ENCODE results near the gene PCBP1. TPM values are rescaled to one million over a fixed set of nuclear protein-coding genes. Genes with fewer than 3 reads are reported as not detected.

The PCBP1 gene
- total RNA-seq, 1 experiment from 2014 or later = 276 TPM

- in situ Hi-C loops (cut with HindIII; ENCODE audit: low pct_unique_long_range_greater_than_20kb, low sequenced_read_pairs) (no loop called here), intact Hi-C loops (cut with micrococcal nuclease; ENCODE audit: unreplicated experiment) (no loop called here)
- H3K27me3 ChIP-seq (ENCODE audit: control insufficient read depth, insufficient read depth, low read length) = no peaks in the 10 kb centered on the region
- peaks cover 45% of the 10 kb centered on the region for H3K4me1 ChIP-seq (ENCODE audit: control insufficient read depth, insufficient read depth, low read length)
- ATAC-seq (peak; percentile 81), DNase-seq (ENCODE audit: low read depth, low spot score) (no peak)
- H3K27ac ChIP-seq (ENCODE audit: low read length) = peak overlapping the region; percentile 96
- H3K36me3 ChIP-seq (ENCODE audit: control insufficient read depth, insufficient read depth, low read length) = no peaks in the 10 kb centered on the region
- no peaks in the 10 kb centered on the region for H3K9me3 ChIP-seq (ENCODE audit: control insufficient read depth, insufficient read depth, low read depth, low read length)
- ChIA-PET POLR2A (no interaction called here), CTCF (no interaction called here)
- peak overlapping the region; percentile 35 to 56 for H3K4me3 ChIP-seq (ENCODE audit: low read depth in 2 of 2, low read length in 2 of 2)
- TF ChIP-seq TCF7L2 (IDR thresholded peaks at IDR 0.05; ENCODE audit: low read depth, low read length) = no peak
- no peak for TF ChIP-seq SIN3A (IDR thresholded peaks at IDR 0.05; ENCODE audit: borderline replicate concordance, insufficient read depth, low read depth, low read length)
- no peak; the same call in 1 of the 2 replicates for TF ChIP-seq POLR2AphosphoS5 (IDR thresholded peaks at IDR 0.05; ENCODE audit: low read depth, low read length)
- no peak for TF ChIP-seq CTCF (IDR thresholded peaks at IDR 0.05)
- TF ChIP-seq, protein P1, sequence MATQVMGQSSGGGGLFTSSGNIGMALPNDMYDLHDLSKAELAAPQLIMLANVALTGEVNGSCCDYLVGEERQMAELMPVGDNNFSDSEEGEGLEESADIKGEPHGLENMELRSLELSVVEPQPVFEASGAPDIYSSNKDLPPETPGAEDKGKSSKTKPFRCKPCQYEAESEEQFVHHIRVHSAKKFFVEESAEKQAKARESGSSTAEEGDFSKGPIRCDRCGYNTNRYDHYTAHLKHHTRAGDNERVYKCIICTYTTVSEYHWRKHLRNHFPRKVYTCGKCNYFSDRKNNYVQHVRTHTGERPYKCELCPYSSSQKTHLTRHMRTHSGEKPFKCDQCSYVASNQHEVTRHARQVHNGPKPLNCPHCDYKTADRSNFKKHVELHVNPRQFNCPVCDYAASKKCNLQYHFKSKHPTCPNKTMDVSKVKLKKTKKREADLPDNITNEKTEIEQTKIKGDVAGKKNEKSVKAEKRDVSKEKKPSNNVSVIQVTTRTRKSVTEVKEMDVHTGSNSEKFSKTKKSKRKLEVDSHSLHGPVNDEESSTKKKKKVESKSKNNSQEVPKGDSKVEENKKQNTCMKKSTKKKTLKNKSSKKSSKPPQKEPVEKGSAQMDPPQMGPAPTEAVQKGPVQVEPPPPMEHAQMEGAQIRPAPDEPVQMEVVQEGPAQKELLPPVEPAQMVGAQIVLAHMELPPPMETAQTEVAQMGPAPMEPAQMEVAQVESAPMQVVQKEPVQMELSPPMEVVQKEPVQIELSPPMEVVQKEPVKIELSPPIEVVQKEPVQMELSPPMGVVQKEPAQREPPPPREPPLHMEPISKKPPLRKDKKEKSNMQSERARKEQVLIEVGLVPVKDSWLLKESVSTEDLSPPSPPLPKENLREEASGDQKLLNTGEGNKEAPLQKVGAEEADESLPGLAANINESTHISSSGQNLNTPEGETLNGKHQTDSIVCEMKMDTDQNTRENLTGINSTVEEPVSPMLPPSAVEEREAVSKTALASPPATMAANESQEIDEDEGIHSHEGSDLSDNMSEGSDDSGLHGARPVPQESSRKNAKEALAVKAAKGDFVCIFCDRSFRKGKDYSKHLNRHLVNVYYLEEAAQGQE (IDR thresholded peaks at IDR 0.05; ENCODE audit: insufficient read depth in 1 of 2, low read depth in 2 of 2, low read length in 1 of 2) = no peak
- TSS peak; percentile 90 for BruUV-seq (replicated peaks)
These were observed 45.2 kb downstream of the PCBP1 start for GRCh38 chr2:70132244-70133126.

DNA sequence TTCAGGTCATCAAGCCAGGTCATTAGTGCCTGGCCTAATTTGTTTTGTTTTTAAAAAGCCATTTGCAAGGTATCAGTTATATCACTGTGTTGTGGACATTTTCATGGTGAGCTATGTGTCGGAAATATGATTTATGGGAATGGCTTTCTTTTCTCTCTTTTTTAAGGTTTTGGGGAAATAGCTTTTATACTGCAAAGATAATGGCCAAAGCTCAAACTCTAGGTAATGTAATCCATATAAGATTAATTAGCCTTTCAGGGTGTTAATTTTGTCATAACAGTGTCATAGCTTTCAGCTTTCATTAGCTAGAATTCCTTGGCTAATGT is 45.8 kb downstream of the PCBP1 start:
- H3K27me3 ChIP-seq (ENCODE audit: control insufficient read depth, insufficient read depth, low read length) = no peaks in the 10 kb centered on the region
- intact Hi-C loops (cut with micrococcal nuclease; ENCODE audit: unreplicated experiment) (no loop called here), in situ Hi-C loops (cut with HindIII; ENCODE audit: low pct_unique_long_range_greater_than_20kb, low sequenced_read_pairs) (no loop called here)
- no peaks in the 10 kb centered on the region for H3K36me3 ChIP-seq (ENCODE audit: control insufficient read depth, insufficient read depth, low read length)
- H3K4me3 ChIP-seq (ENCODE audit: low read depth in 2 of 2, low read length in 2 of 2) = peak overlapping the region; percentile 35 to 56
- no peak for DNase-seq (ENCODE audit: low read depth, low spot score)
- H3K9me3 ChIP-seq (ENCODE audit: control insufficient read depth, insufficient read depth, low read depth, low read length) = no peaks in the 10 kb centered on the region
- peak overlapping the region; percentile 96 for H3K27ac ChIP-seq (ENCODE audit: low read length)
- no TSS peak for BruUV-seq (replicated peaks)
- no peak for ATAC-seq
- CTCF ChIA-PET = no interaction called here
- POLR2A ChIA-PET = no interaction called here
- peaks cover 45% of the 10 kb centered on the region for H3K4me1 ChIP-seq (ENCODE audit: control insufficient read depth, insufficient read depth, low read length)
- TF ChIP-seq, protein P1 (IDR thresholded peaks at IDR 0.05; ENCODE audit: insufficient read depth in 1 of 2, low read depth in 2 of 2, low read length in 1 of 2) = no peak
- no peak for TF ChIP-seq TCF7L2 (IDR thresholded peaks at IDR 0.05; ENCODE audit: low read depth, low read length)
